RWPE2 (cell line): ENCODE data around the gene PADI2.

Experiments
- ATAC-seq: fragments of 200-7000 bp; cut with Tn5 transposase; 3 replicates; pipeline ENCODE4 v1.9.1; 2021; ENCODE audit warnings: low read depth
- DNase-seq: peaks from one replicate; pipeline ENCODE4 v3.0.0-alpha.2; 2020; ENCODE audit warnings: low spot score
- H3K27ac ChIP-seq: fragments of 450-650 bp; 2 replicates; pipeline ENCODE4 v1.5.1; 2017; ENCODE audit warnings: mild to moderate bottlenecking; ENCODE audit not compliant: poor library complexity, severe bottlenecking
- H3K27me3 ChIP-seq: fragments of 250-450 bp; sonication (Bioruptor Pico); 2 replicates; pipeline ENCODE4 v1.5.1; 2021; ENCODE audit warnings: mild to moderate bottlenecking, moderate library complexity; ENCODE audit not compliant: insufficient read depth, poor library complexity, severe bottlenecking
- H3K36me3 ChIP-seq: fragments of 250-450 bp; sonication (Bioruptor Pico); 2 replicates; pipeline ENCODE4 v1.5.1; 2020; ENCODE audit warnings: low read depth, mild to moderate bottlenecking, moderate library complexity
- H3K4me1 ChIP-seq: fragments of 250-450 bp; sonication (Bioruptor Pico); 2 replicates; pipeline ENCODE4 v1.5.1; 2021; ENCODE audit warnings: mild to moderate bottlenecking, moderate library complexity; ENCODE audit not compliant: insufficient read depth, poor library complexity, severe bottlenecking
- H3K4me3 ChIP-seq: fragments of 250-450 bp; sonication (Bioruptor Pico); 2 replicates; pipeline ENCODE4 v1.5.1; 2021; ENCODE audit warnings: mild to moderate bottlenecking, moderate library complexity; ENCODE audit not compliant: severe bottlenecking
- H3K9me3 ChIP-seq: fragments of 250-450 bp; sonication (Bioruptor Pico); 2 replicates; pipeline ENCODE4 v1.5.1; 2021; ENCODE audit warnings: mild to moderate bottlenecking, moderate library complexity; ENCODE audit not compliant: severe bottlenecking
- CTCF ChIP-seq: fragments of 450-650 bp; IDR thresholded peaks from one replicate; pipeline ENCODE4 v1.5.1; 2017; ENCODE audit warnings: mild to moderate bottlenecking, moderate library complexity; ENCODE audit not compliant: poor library complexity, severe bottlenecking

PADI2 gene

GRCh38 chr1:17023102-17023501 is 96.1 kb downstream of the PADI2 start:
- no peaks in the 10 kb centered on the region for H3K9me3 ChIP-seq
- no peak for ATAC-seq
- no peak for TF ChIP-seq CTCF
- no peak for DNase-seq
- no peaks in the 10 kb centered on the region for H3K4me1 ChIP-seq
- H3K36me3 ChIP-seq = peaks cover 96% of the 10 kb centered on the region
- no peak overlapping the region for H3K27ac ChIP-seq
- no peak overlapping the region for H3K4me3 ChIP-seq
- no peaks in the 10 kb centered on the region for H3K27me3 ChIP-seq

GRCh38 chr1:17021896-17022295 is 97.4 kb downstream of the PADI2 start:
- no peak for TF ChIP-seq CTCF
- Histone ChIP-seq H3K27ac (no peak overlapping the region), H3K36me3 (peaks cover 87% of the 10 kb centered on the region), H3K27me3 (no peaks in the 10 kb centered on the region), H3K9me3 (no peaks in the 10 kb centered on the region), H3K4me1 (no peaks in the 10 kb centered on the region), H3K4me3 (no peak overlapping the region)
- DNase-seq (no peak), ATAC-seq (no peak)

GRCh38 chr1:17020502-17020901 is 98.7 kb downstream of the PADI2 start:
- DNase-seq = no peak
- H3K4me1 ChIP-seq = no peaks in the 10 kb centered on the region
- H3K4me3 ChIP-seq = no peak overlapping the region
- no peak for TF ChIP-seq CTCF
- no peaks in the 10 kb centered on the region for H3K9me3 ChIP-seq
- no peak overlapping the region for H3K27ac ChIP-seq
- H3K27me3 ChIP-seq = no peaks in the 10 kb centered on the region
- no peak for ATAC-seq
- H3K36me3 ChIP-seq = peaks cover 73% of the 10 kb centered on the region

- DNase-seq = no peak
- H3K36me3 ChIP-seq = peaks cover 57% of the 10 kb centered on the region
- ATAC-seq = no peak; the same call in 2 of the 3 replicates
- no peak overlapping the region for H3K4me3 ChIP-seq
- no peaks in the 10 kb centered on the region for H3K27me3 ChIP-seq
- no peak for TF ChIP-seq CTCF
- no peak overlapping the region for H3K27ac ChIP-seq
- H3K4me1 ChIP-seq = no peaks in the 10 kb centered on the region
- no peaks in the 10 kb centered on the region for H3K9me3 ChIP-seq
Measured at GRCh38 chr1:17018849-17019248, 100.4 kb downstream of the PADI2 start.

- TF ChIP-seq CTCF = no peak
- ATAC-seq = no peak
Measured at GRCh38 chr1:17017435-17017834, 101.8 kb downstream of the PADI2 start.

More at GRCh38 chr1:17017435-17017834, 101.8 kb downstream of the PADI2 start:
- Histone ChIP-seq H3K27me3 (no peaks in the 10 kb centered on the region), H3K4me1 (peaks cover 5% of the 10 kb centered on the region), H3K36me3 (peaks cover 43% of the 10 kb centered on the region), H3K4me3 (no peak overlapping the region), H3K27ac (no peak overlapping the region), H3K9me3 (no peaks in the 10 kb centered on the region)
- DNase-seq = peak; percentile 14
